ENCODE measurements around the gene MESD. TPM values are rescaled to one million over a fixed set of nuclear protein-coding genes. Genes with fewer than 3 reads are reported as not detected.

MESD gene
- total RNA-seq, 1 experiment from 2014 or later, result 28.2 TPM

DNA sequence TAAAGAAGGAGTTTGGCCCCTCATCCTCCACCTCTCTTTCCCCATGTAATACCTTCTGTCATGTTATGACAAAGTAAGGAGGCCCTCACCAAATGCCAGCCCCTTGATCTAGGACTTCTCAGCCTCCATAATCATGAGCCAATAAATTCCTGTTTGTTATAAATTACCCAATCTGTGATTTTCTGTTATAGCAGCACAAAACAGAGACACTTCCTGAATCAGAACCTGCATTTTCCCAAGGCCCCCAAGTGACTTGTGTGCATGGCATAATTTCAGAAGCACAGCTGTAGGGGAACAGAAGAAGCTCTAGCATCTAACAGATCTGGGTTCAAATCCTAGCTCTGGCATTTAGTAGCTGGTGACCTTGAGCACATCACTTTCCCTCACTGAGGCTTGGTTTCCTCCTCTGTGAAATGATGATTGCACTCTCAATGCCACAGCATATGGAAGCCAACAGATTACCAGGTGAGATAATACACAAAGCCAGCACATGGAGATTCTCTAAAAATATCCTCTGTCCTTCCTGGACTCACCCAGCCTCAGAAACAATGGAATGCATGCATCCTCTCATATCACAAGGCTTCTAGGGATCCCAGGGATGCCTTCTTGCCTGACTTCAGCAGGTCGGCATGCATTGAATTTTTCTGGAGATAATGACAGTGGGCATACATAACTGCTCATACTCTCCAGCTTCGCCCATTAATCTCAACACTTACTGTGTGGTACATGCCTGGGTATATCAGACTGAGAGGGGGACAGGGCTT, 37.4 kb upstream of the MESD start:
- Histone ChIP-seq H3K27me3 (ENCODE audit: control insufficient read depth, insufficient read depth, low read length) (no peaks in the 10 kb centered on the region), H3K9me3 (ENCODE audit: control insufficient read depth, insufficient read depth, low read depth, low read length) (no peaks in the 10 kb centered on the region), H3K4me3 (ENCODE audit: low read depth in 2 of 2, low read length in 2 of 2) (no peak overlapping the region), H3K4me1 (ENCODE audit: control insufficient read depth, insufficient read depth, low read length) (0 out of 2 replicates have a peak, but pooled peaks cover 3% of the 10 kb centered on the region), H3K27ac (ENCODE audit: low read length) (no peak overlapping the region), H3K36me3 (ENCODE audit: control insufficient read depth, insufficient read depth, low read length) (no peaks in the 10 kb centered on the region)
- intact Hi-C loops (cut with micrococcal nuclease; ENCODE audit: unreplicated experiment), result no loop called here
- ATAC-seq, result no peak
- ChIA-PET POLR2A (no interaction called here), CTCF (no interaction called here)
- DNase-seq (ENCODE audit: low read depth, low spot score), result no peak
- in situ Hi-C loops (cut with HindIII; ENCODE audit: low pct_unique_long_range_greater_than_20kb, low sequenced_read_pairs), result no loop called here
- BruUV-seq (replicated peaks), result no TSS peak
- TF ChIP-seq TCF7L2 (IDR thresholded peaks at IDR 0.05; ENCODE audit: low read depth, low read length) (no peak), POLR2AphosphoS5 (IDR thresholded peaks at IDR 0.05; ENCODE audit: low read depth, low read length) (no peak), SIN3A (IDR thresholded peaks at IDR 0.05; ENCODE audit: borderline replicate concordance, insufficient read depth, low read depth, low read length) (no peak), CTCF (IDR thresholded peaks at IDR 0.05) (no peak)
- TF ChIP-seq, protein P1, sequence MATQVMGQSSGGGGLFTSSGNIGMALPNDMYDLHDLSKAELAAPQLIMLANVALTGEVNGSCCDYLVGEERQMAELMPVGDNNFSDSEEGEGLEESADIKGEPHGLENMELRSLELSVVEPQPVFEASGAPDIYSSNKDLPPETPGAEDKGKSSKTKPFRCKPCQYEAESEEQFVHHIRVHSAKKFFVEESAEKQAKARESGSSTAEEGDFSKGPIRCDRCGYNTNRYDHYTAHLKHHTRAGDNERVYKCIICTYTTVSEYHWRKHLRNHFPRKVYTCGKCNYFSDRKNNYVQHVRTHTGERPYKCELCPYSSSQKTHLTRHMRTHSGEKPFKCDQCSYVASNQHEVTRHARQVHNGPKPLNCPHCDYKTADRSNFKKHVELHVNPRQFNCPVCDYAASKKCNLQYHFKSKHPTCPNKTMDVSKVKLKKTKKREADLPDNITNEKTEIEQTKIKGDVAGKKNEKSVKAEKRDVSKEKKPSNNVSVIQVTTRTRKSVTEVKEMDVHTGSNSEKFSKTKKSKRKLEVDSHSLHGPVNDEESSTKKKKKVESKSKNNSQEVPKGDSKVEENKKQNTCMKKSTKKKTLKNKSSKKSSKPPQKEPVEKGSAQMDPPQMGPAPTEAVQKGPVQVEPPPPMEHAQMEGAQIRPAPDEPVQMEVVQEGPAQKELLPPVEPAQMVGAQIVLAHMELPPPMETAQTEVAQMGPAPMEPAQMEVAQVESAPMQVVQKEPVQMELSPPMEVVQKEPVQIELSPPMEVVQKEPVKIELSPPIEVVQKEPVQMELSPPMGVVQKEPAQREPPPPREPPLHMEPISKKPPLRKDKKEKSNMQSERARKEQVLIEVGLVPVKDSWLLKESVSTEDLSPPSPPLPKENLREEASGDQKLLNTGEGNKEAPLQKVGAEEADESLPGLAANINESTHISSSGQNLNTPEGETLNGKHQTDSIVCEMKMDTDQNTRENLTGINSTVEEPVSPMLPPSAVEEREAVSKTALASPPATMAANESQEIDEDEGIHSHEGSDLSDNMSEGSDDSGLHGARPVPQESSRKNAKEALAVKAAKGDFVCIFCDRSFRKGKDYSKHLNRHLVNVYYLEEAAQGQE (IDR thresholded peaks at IDR 0.05; ENCODE audit: insufficient read depth in 1 of 2, low read depth in 2 of 2, low read length in 1 of 2), result no peak

DNA sequence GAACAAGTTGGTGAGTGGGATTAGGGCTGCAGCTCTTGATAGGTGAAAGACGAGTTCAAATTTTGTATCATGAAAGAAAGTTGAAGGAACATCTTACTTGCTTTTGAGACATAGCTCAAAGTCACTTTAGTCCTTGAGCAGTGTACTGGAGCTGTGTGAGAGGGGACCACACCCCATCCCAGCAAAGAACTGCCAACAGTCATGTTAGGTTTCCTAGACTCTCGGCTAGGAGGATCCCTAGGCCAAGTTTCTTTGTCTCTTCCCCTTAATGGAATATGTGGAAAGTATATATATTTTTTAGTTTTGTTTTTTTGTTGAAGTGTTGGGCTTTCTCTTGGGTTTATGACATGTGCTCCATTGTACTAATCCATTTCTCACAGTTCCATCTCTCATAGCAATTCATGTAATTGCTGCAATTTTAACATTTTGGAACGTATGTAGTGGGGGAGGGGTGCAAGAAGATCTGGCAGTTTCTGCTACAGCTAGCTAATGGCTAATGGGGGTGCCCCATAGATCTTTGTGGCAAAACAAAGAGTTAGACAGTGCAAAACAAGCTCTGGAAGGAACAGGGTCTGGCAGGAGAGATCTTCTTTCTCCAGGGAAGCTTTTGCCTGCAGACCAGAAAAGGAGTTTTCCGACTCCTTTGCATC, 36.2 kb upstream of the MESD start:
- 0 out of 2 replicates have a peak, but pooled peaks cover 3% of the 10 kb centered on the region for H3K4me1 ChIP-seq (ENCODE audit: control insufficient read depth, insufficient read depth, low read length)
- no peak for TF ChIP-seq CTCF (IDR thresholded peaks at IDR 0.05)
- no peak for TF ChIP-seq POLR2AphosphoS5 (IDR thresholded peaks at IDR 0.05; ENCODE audit: low read depth, low read length)
- TF ChIP-seq, protein P1 (IDR thresholded peaks at IDR 0.05; ENCODE audit: insufficient read depth in 1 of 2, low read depth in 2 of 2, low read length in 1 of 2), result no peak
- no peak for TF ChIP-seq SIN3A (IDR thresholded peaks at IDR 0.05; ENCODE audit: borderline replicate concordance, insufficient read depth, low read depth, low read length)
- TF ChIP-seq TCF7L2 (IDR thresholded peaks at IDR 0.05; ENCODE audit: low read depth, low read length), result no peak
- ATAC-seq (no peak), DNase-seq (ENCODE audit: low read depth, low spot score) (no peak)
- no TSS peak for BruUV-seq (replicated peaks)
- in situ Hi-C loops (cut with HindIII; ENCODE audit: low pct_unique_long_range_greater_than_20kb, low sequenced_read_pairs), result no loop called here
- POLR2A ChIA-PET, result no interaction called here
- intact Hi-C loops (cut with micrococcal nuclease; ENCODE audit: unreplicated experiment), result no loop called here
- no peak overlapping the region for H3K27ac ChIP-seq (ENCODE audit: low read length)
- H3K4me3 ChIP-seq (ENCODE audit: low read depth in 2 of 2, low read length in 2 of 2), result no peak overlapping the region
- CTCF ChIA-PET, result no interaction called here
- H3K9me3 ChIP-seq (ENCODE audit: control insufficient read depth, insufficient read depth, low read depth, low read length), result no peaks in the 10 kb centered on the region
- H3K36me3 ChIP-seq (ENCODE audit: control insufficient read depth, insufficient read depth, low read length), result no peaks in the 10 kb centered on the region
- H3K27me3 ChIP-seq (ENCODE audit: control insufficient read depth, insufficient read depth, low read length), result no peaks in the 10 kb centered on the region
